ENCODE data around the gene TM9SF3.
A peak's percentile ranks its signal among the peaks of the same experiment; 100 is the strongest.

The TM9SF3 gene

DNA sequence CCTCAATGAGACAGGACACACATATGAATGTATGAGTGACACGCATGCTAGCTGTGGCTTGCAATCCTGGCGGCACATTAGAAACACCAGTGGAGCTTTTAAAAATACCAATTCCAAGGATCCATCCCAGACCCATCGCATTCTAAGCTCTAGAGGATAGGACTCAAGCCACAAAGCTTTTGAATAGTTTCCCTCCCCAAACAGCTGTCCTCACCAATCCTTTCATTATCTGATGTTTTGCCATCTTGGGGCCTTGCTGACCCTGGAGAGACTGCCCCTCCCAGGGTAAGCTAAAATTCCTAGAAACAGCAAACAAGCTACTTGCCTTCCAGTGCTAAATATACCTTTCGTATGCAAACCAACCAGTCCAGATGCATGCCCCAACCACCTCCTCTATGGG lies 8.9 kb upstream of the TM9SF3 start:
- no peak for DNase-seq (ENCODE audit: low read depth, low spot score)
- Histone ChIP-seq H3K27ac (no peak overlapping the region), H3K9me3 (ENCODE audit: low read depth, low read length) (no peaks in the 10 kb centered on the region), H3K9ac (ENCODE audit: insufficient read length) (no peak overlapping the region), H3K4me3 (no peak overlapping the region), H3K36me3 (ENCODE audit: insufficient read depth, low read length) (no peaks in the 10 kb centered on the region)
- TF ChIP-seq EZH2 (IDR thresholded peaks at IDR 0.05) (no peak), FOXP2 (optimal IDR thresholded peaks at IDR 0.05; ENCODE audit: control extremely low read depth, extremely low read length, insufficient read depth) (no peak), POLR2AphosphoS5 (IDR thresholded peaks at IDR 0.05; ENCODE audit: borderline replicate concordance, low read depth, low read length) (no peak)

DNA sequence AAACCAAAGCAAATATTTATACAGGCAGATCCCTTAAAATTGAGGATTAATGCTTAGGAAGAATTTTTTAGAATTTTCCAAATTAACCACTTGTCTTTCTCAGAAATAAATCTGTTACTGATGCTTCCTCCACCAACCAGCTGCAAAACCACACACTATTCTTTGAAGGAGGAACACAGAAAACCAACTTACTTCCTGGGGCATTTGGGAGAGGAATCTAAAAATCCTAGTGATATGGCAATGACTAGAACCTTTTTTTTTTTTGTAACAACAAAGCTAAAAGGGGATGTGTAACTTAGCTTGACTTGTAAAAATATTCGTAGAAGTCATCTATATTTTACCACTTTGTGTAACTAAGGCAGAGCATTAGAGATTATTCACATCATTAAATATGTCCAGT lies 5.1 kb upstream of the TM9SF3 start:
- Histone ChIP-seq H3K9me3 (ENCODE audit: low read depth, low read length) (no peaks in the 10 kb centered on the region), H3K4me3 (no peak overlapping the region), H3K27ac (no peak overlapping the region), H3K36me3 (ENCODE audit: insufficient read depth, low read length) (no peaks in the 10 kb centered on the region), H3K9ac (ENCODE audit: insufficient read length) (no peak overlapping the region)
- no peak for DNase-seq (ENCODE audit: low read depth, low spot score)
- TF ChIP-seq POLR2AphosphoS5 (IDR thresholded peaks at IDR 0.05; ENCODE audit: borderline replicate concordance, low read depth, low read length), result no peak
- no peak for TF ChIP-seq FOXP2 (optimal IDR thresholded peaks at IDR 0.05; ENCODE audit: control extremely low read depth, extremely low read length, insufficient read depth)
- TF ChIP-seq EZH2 (IDR thresholded peaks at IDR 0.05), result no peak

DNA sequence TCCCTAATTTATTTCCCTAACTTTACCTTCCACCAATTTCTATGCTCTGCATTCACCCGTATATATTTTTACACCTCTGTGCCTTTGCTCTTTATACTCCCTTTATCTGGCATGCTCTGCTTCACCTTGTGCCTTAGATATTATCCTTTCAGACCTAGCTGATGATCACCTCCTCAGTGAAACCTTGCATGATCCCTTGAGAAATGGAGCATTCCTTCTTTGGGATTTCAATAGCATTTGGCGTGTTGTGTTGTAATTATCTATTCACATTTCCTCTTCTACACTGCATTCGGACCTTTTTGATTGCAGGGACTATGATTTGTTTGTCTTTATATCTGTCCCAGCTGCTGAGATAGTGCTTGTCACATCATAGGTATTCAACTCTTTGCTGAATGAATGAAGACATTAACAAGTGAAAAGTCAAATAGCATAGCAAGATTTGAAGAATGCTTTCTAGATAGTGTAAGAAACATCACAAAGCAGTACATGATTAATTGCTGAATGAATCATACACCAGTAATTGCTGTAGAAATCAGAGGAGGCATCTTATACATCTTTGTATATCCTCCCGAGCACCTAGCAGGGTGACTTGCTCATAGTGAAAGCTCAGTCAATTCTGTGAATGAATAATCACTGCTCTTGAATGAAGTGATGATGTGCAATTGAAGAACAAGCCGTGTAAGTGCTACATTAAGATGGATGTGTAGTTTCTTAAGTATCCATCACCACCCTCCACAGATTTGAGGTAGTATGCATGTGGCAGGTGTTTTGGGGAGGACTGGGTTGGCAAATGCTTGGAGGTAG lies 2.0 kb upstream of the TM9SF3 start:
- no peaks in the 10 kb centered on the region for H3K36me3 ChIP-seq (ENCODE audit: insufficient read depth, low read length)
- TF ChIP-seq POLR2AphosphoS5 (IDR thresholded peaks at IDR 0.05; ENCODE audit: borderline replicate concordance, low read depth, low read length), result no peak
- TF ChIP-seq EZH2 (IDR thresholded peaks at IDR 0.05), result no peak
- no peak for TF ChIP-seq FOXP2 (optimal IDR thresholded peaks at IDR 0.05; ENCODE audit: control extremely low read depth, extremely low read length, insufficient read depth)
- H3K9me3 ChIP-seq (ENCODE audit: low read depth, low read length), result no peaks in the 10 kb centered on the region
- no peak overlapping the region for H3K4me3 ChIP-seq
- DNase-seq (ENCODE audit: low read depth, low spot score), result no peak
- no peak overlapping the region for H3K27ac ChIP-seq
- no peak overlapping the region for H3K9ac ChIP-seq (ENCODE audit: insufficient read length)

DNA sequence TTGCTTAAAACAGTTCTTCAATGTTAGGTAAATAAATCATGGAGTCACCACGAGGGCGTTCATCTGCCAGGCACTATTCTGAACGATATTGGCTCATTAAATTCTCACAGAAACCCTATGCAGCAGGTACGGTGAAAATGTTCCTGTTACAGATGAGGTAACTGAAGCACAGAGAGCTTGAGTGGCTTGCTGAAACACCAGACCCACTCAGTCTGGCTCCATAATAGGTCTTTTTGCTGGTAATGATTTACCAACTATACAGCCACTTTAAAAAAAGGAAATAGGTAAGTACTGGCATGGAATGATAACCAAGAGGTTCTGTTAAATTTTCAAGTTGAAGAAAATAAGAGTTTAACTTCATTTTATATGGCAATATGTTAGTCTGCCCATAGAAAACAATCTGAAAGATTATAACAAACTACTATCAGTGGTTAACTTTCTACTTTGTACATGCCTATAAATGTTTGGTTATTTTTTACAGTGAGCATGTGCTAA lies 1.3 kb upstream of the TM9SF3 start:
- Histone ChIP-seq H3K36me3 (ENCODE audit: insufficient read depth, low read length) (no peaks in the 10 kb centered on the region), H3K27ac (no peak overlapping the region)
- no peak for DNase-seq (ENCODE audit: low read depth, low spot score)

DNA sequence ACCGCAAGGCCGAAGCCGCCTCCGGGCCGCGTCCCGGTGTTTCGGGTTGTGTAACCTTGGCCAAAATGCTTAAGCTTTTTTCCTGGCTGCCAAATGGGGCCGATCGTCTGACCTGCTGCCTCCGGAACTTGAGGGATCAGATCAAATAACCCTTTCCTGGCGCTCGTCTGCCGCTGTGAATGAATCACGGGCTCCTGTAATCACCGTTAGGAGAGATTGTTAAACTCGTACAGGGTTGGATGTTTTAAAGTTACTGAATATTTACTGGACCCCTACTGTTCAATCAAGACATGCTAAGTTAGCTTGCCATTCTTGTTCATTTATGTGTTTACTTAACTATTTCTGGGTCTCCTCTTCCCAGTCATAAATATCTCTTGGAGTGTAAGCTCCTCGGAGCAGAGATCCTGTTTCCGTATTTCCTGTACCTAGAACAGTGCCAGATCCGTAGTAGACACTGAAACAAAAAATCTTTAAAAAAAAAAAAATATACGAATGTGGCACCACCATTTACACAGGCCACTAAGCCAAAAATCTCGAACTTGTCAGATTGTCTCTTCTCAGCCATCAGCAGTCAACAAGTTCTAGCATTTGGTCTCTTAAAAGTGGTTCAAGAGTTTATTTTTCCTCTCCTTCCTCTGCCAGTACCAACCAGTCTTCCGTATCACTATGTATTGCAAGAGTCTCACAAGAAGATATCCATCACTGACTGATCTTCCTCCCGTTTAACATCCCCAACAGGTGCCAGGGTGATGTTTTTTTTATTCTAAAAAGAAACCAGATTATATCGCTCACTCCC lies 650 bp upstream of the TM9SF3 start:
- Histone ChIP-seq H3K9me3 (ENCODE audit: low read depth, low read length) (no peaks in the 10 kb centered on the region), H3K36me3 (ENCODE audit: insufficient read depth, low read length) (no peaks in the 10 kb centered on the region), H3K27ac (peak overlapping the region; percentile 87), H3K4me3 (peak overlapping the region; percentile 83), H3K9ac (ENCODE audit: insufficient read length) (peak overlapping the region; percentile 94)
- DNase-seq (ENCODE audit: low read depth, low spot score), result no peak
- TF ChIP-seq FOXP2 (optimal IDR thresholded peaks at IDR 0.05; ENCODE audit: control extremely low read depth, extremely low read length, insufficient read depth), result no peak
- TF ChIP-seq POLR2AphosphoS5 (IDR thresholded peaks at IDR 0.05; ENCODE audit: borderline replicate concordance, low read depth, low read length), result no peak
- no peak for TF ChIP-seq EZH2 (IDR thresholded peaks at IDR 0.05)

More for the DNA sequence above, 1.3 kb upstream of the TM9SF3 start:
- no peak for TF ChIP-seq FOXP2 (optimal IDR thresholded peaks at IDR 0.05; ENCODE audit: control extremely low read depth, extremely low read length, insufficient read depth)
- TF ChIP-seq EZH2 (IDR thresholded peaks at IDR 0.05), result no peak
- no peak for TF ChIP-seq POLR2AphosphoS5 (IDR thresholded peaks at IDR 0.05; ENCODE audit: borderline replicate concordance, low read depth, low read length)
- peak overlapping the region; percentile 83 for H3K4me3 ChIP-seq
- no peaks in the 10 kb centered on the region for H3K9me3 ChIP-seq (ENCODE audit: low read depth, low read length)
- no peak overlapping the region for H3K9ac ChIP-seq (ENCODE audit: insufficient read length)

DNA sequence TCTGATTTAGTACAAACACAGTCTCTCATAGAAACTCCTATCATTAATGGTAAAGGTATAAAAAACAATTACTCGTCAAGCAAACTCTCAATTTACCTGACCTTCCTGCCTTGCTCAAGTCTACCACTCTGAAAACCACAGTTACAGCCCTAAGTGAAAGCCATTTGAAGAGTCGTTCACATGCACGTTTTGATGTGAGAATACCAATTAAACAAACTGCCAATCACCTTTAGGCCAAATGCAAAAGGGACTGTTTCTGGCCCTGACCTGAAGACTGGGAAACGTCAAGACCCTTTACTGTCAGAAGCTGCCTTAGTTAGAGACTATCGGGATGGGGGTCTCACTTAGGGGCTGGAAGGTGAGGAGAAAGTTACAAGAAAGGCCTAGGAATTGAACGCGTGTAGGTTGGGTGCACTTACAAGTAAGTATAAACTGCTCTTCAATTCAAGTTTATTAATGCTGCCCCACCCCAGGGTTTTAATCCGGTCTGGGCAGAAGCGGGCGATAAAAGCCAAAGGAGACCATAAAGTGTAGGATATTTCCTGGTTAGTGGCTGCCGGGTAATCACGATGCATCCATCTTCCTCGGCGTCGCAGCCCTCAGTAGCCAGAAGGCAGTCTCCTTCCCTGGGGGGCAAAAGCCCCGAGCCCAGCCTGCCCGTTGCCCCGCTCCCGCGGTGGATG lies 935 bp downstream of the TM9SF3 start:
- no peaks in the 10 kb centered on the region for H3K36me3 ChIP-seq (ENCODE audit: insufficient read depth, low read length)
- no peak for DNase-seq (ENCODE audit: low read depth, low spot score)
- H3K9me3 ChIP-seq (ENCODE audit: low read depth, low read length), result no peaks in the 10 kb centered on the region
- H3K4me3 ChIP-seq, result peak overlapping the region; percentile 87
- H3K27ac ChIP-seq, result 0 out of 2 replicates have a peak overlapping the region, but pooled peaks have one; percentile 42
- H3K9ac ChIP-seq (ENCODE audit: insufficient read length), result peak overlapping the region; percentile 86
- TF ChIP-seq POLR2AphosphoS5 (IDR thresholded peaks at IDR 0.05; ENCODE audit: borderline replicate concordance, low read depth, low read length) (no peak), EZH2 (IDR thresholded peaks at IDR 0.05) (no peak), FOXP2 (optimal IDR thresholded peaks at IDR 0.05; ENCODE audit: control extremely low read depth, extremely low read length, insufficient read depth) (no peak)

DNA sequence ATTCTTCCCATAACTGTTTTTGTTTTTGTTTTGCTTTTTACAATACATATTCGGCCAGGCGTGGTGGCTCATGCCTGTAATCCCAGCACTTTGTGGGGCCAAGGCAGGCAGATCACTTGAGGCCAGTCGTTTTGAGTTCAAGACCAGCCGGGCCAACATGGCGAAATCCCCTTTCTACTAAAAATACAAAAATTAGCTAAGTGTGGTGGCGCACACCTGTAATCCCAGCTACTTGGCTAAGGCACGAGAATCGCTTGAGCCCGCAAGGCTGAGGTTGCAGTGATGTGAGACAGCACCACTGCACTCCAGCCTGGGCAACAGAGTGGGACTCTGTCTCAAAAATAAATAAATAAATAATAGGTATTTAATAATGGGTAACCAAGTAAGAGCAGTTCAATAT lies 2.3 kb downstream of the TM9SF3 start:
- Histone ChIP-seq H3K4me3 (no peak overlapping the region), H3K27ac (no peak overlapping the region), H3K36me3 (ENCODE audit: insufficient read depth, low read length) (no peaks in the 10 kb centered on the region), H3K9ac (ENCODE audit: insufficient read length) (no peak overlapping the region), H3K9me3 (ENCODE audit: low read depth, low read length) (no peaks in the 10 kb centered on the region)
- no peak for TF ChIP-seq POLR2AphosphoS5 (IDR thresholded peaks at IDR 0.05; ENCODE audit: borderline replicate concordance, low read depth, low read length)
- TF ChIP-seq FOXP2 (optimal IDR thresholded peaks at IDR 0.05; ENCODE audit: control extremely low read depth, extremely low read length, insufficient read depth), result no peak
- TF ChIP-seq EZH2 (IDR thresholded peaks at IDR 0.05), result no peak
- DNase-seq (ENCODE audit: low read depth, low spot score), result no peak

DNA sequence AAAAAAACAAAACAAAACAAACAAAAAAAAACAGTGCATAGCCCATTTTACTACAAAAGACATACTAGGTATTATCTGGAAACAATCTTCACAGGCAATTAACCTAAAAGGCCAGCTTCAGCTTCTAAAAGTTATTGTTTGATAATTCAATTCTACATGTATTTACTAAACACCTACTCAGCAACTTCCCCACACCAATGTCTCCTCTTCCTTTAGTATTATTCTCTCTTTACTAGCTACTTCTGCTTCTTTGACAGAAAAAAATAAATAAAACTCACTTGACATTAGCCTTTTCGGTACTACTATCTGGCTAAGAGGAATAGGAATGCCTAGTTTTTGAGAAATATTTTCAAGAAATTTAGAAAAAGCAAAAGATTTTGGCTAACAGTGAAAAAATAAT lies 2.8 kb downstream of the TM9SF3 start:
- no peak for DNase-seq (ENCODE audit: low read depth, low spot score)
- H3K27ac ChIP-seq, result no peak overlapping the region
- no peak overlapping the region for H3K4me3 ChIP-seq
- no peaks in the 10 kb centered on the region for H3K9me3 ChIP-seq (ENCODE audit: low read depth, low read length)
- H3K36me3 ChIP-seq (ENCODE audit: insufficient read depth, low read length), result no peaks in the 10 kb centered on the region
- TF ChIP-seq POLR2AphosphoS5 (IDR thresholded peaks at IDR 0.05; ENCODE audit: borderline replicate concordance, low read depth, low read length) (no peak), FOXP2 (optimal IDR thresholded peaks at IDR 0.05; ENCODE audit: control extremely low read depth, extremely low read length, insufficient read depth) (no peak), EZH2 (IDR thresholded peaks at IDR 0.05) (no peak)
- H3K9ac ChIP-seq (ENCODE audit: insufficient read length), result no peak overlapping the region

Measured in SK-N-MC (cell line).